Fibroblast of mammary gland (primary cell): ENCODE results near the gene SORD.
A peak's percentile ranks its signal among the peaks of the same experiment; 100 is the strongest.

Experiments used
- DNase-seq: peaks from one replicate; pipeline ENCODE4 v3.0.0-alpha.2; 2010; ENCODE audit warnings: low read depth
- H3K4me3 ChIP-seq: 2 replicates; pipeline ENCODE4 v1.5.1; 2011; ENCODE audit warnings: low read depth, mild to moderate bottlenecking, low read length, moderate library complexity; ENCODE audit not compliant: control insufficient read depth
- CTCF ChIP-seq: conservative IDR thresholded peaks from 2 replicates; pipeline ENCODE4 v1.5.1; 2011; ENCODE audit warnings: low read depth, low read length, inconsistent platforms; ENCODE audit not compliant: control insufficient read depth, insufficient read depth

The SORD gene

GRCh38 chr15:45107941-45108630 is 85.1 kb downstream of the SORD start:
- no peak overlapping the region for H3K4me3 ChIP-seq
- no peak for DNase-seq
- TF ChIP-seq CTCF, result no peak

GRCh38 chr15:45110256-45110820 is 87.3 kb downstream of the SORD start:
- no peak overlapping the region for H3K4me3 ChIP-seq
- TF ChIP-seq CTCF, result peak; percentile 5
- no peak for DNase-seq

- no peak overlapping the region for H3K4me3 ChIP-seq
- no peak for TF ChIP-seq CTCF
- DNase-seq, result no peak
Observed at GRCh38 chr15:45111390-45112142, 88.6 kb downstream of the SORD start.

GRCh38 chr15:45112143-45112590 is 89.2 kb downstream of the SORD start:
- TF ChIP-seq CTCF, result no peak
- no peak overlapping the region for H3K4me3 ChIP-seq

GRCh38 chr15:45112591-45113379 is 89.8 kb downstream of the SORD start:
- no peak overlapping the region for H3K4me3 ChIP-seq
- no peak for DNase-seq
- no peak for TF ChIP-seq CTCF

More at GRCh38 chr15:45112143-45112590, 89.2 kb downstream of the SORD start:
- no peak for DNase-seq

- TF ChIP-seq CTCF, result no peak
- no peak overlapping the region for H3K4me3 ChIP-seq
- DNase-seq, result no peak
Observed at GRCh38 chr15:45113380-45113990, 90.5 kb downstream of the SORD start.
